Lower leg skin (tissue), 3 donors: Measurements from ENCODE around the gene KRI1.

Source experiments
- CTCF ChIP-seq, 3 donors: fragments of 450-650 bp; IDR thresholded peaks; one replicate each; pipeline ENCODE4 v1.5.1; 2016; ENCODE audit warnings: antibody characterized with exemption in 3 of 3, mild to moderate bottlenecking in 3 of 3, moderate library complexity in 2 of 3
- POLR2A ChIP-seq, 2 donors: fragments of 450-650 bp; IDR thresholded peaks; one replicate each; pipeline ENCODE4 v1.6.1; 2016 to 2017; ENCODE audit warnings: antibody characterized with exemption in 2 of 2, mild to moderate bottlenecking in 1 of 2, moderate library complexity in 1 of 2

DNA sequence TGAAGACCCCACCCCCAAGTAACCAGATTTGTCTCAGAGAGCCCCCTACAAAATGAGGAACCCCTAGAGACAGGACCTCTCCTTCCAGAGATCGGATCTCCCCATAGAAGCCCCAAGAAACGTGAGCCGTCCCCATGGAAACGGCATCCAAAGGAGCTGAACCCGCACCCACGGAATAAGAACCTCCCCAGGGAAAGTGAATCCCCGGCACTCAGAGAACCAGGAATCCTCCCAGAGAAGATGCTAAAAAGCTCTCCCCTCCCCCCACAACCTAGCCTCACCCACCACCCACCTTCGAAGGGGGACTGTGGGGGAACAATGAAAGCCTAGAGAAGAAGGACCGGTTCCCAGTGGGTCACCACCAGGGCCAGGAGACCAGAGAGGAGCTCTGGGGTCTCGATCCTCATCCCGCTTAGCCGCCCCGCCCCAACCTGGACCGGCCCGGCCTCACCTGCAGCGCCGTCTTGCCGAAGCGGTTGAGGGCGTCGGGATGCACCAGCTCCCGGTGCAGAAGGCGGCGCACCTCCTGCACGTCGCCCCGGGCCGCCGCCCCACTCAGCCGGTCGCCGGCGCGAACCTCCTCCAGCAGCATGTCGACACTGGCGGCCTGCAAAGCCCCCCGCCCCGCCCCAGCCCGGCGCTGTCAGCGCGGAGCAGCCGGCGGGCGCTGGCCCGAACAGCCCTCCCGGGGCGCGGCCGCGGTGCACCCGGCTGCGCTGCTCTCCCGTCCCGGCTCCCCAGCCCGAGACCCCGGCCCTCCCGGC, 2.4 kb upstream of the KRI1 start:
- no peak for TF ChIP-seq CTCF (IDR thresholded peaks at IDR 0.05)
- TF ChIP-seq POLR2A (IDR thresholded peaks at IDR 0.05) = no peak
